ENCODE measurements around the gene NCAM1.

DNA sequence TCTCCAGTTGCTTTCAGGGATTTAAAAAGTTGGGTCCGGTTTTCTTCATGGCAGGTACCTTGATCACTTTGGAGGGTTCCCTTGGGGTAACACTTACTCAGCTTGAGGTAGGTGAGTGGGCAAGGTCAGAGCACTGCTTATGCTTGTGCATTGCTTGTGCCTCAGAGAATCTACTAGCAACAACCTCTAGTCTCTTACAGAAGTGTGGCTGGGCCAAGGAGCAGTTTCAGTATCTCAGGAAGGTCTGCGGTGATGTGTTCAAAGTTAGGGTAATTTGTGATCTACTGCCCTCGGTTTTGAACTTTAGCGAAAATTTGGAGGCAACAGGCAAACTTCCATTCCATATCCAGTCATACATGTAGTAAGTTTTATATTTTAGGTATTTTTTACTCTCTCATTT is 62.8 kb downstream of the NCAM1 start:
- TF ChIP-seq, protein P1, sequence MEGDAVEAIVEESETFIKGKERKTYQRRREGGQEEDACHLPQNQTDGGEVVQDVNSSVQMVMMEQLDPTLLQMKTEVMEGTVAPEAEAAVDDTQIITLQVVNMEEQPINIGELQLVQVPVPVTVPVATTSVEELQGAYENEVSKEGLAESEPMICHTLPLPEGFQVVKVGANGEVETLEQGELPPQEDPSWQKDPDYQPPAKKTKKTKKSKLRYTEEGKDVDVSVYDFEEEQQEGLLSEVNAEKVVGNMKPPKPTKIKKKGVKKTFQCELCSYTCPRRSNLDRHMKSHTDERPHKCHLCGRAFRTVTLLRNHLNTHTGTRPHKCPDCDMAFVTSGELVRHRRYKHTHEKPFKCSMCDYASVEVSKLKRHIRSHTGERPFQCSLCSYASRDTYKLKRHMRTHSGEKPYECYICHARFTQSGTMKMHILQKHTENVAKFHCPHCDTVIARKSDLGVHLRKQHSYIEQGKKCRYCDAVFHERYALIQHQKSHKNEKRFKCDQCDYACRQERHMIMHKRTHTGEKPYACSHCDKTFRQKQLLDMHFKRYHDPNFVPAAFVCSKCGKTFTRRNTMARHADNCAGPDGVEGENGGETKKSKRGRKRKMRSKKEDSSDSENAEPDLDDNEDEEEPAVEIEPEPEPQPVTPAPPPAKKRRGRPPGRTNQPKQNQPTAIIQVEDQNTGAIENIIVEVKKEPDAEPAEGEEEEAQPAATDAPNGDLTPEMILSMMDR (conservative IDR thresholded peaks at IDR 0.05; ENCODE audit: low read depth, low read length) = no peak
- no peak for TF ChIP-seq EZH2 (IDR thresholded peaks at IDR 0.05; ENCODE audit: borderline replicate concordance, low read depth, low read length, poor library complexity, severe bottlenecking)
